ENCODE results near the gene OMA1. TPM values are rescaled to one million over a fixed set of nuclear protein-coding genes. Genes with fewer than 3 reads are reported as not detected.

The OMA1 gene
- total and polyA plus RNA-seq, 8 donors = 8.9 to 28.5 (median 14.7) TPM

DNA sequence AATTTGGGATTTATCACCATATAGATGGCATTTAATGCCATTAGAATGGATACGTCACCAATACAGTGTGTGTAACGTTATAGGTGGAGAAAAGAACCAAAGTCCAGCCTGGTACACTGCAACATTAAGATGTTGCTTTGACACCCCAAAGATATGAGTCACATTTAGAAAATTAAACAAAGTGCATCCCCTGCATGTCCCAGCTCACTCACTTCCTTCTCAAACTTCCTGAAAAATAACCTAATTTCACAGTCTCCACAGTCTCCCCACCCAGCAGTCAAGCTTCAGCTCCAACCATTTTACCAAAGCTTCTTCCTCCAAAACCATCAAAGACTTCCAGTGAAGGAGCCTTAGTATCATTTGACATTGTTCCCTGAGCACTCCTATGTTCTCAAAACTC lies 111.9 kb downstream of the OMA1 start:
- no peaks in the 10 kb centered on the region for H3K36me3 ChIP-seq
- no peak overlapping the region for H3K4me3 ChIP-seq
- intact Hi-C loops (cut with DNase I) = no loop called here
- H3K9me3 ChIP-seq = no peaks in the 10 kb centered on the region
- ATAC-seq (no peak), FAIRE-seq (no peak), DNase-seq (no peak)
- TF ChIP-seq, protein P1, sequence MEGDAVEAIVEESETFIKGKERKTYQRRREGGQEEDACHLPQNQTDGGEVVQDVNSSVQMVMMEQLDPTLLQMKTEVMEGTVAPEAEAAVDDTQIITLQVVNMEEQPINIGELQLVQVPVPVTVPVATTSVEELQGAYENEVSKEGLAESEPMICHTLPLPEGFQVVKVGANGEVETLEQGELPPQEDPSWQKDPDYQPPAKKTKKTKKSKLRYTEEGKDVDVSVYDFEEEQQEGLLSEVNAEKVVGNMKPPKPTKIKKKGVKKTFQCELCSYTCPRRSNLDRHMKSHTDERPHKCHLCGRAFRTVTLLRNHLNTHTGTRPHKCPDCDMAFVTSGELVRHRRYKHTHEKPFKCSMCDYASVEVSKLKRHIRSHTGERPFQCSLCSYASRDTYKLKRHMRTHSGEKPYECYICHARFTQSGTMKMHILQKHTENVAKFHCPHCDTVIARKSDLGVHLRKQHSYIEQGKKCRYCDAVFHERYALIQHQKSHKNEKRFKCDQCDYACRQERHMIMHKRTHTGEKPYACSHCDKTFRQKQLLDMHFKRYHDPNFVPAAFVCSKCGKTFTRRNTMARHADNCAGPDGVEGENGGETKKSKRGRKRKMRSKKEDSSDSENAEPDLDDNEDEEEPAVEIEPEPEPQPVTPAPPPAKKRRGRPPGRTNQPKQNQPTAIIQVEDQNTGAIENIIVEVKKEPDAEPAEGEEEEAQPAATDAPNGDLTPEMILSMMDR (IDR thresholded peaks at IDR 0.05) = no peak
- H3K27me3 ChIP-seq = no peaks in the 10 kb centered on the region
- no peak overlapping the region for H3K27ac ChIP-seq
- 81 to 88% methylated on average over 2 of the region's 2 CpGs for WGBS, 2 donors
- H3K4me1 ChIP-seq = no peaks in the 10 kb centered on the region

DNA sequence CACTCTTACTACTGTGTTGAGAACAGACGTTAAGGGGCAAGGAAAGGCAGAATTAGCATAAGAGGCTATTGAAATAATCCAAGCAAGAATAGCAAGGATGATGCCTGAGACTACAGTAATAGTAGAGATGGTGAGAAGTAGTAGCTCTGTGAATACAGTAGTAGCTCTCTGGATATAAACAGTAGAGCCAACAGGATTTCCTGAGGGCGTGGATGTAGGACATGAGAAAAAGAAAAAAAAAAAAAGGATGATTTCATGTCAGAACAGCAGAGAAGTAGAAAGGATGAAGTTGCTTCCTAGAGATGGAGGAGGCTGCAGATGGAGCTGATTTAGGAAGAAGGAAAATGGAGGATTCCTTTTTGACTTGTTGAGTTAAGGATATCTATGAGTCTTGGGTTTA lies 112.3 kb downstream of the OMA1 start:
- no peak for ATAC-seq
- no peaks in the 10 kb centered on the region for H3K9me3 ChIP-seq
- H3K36me3 ChIP-seq = no peaks in the 10 kb centered on the region
- WGBS, 2 donors = 67 to 86% methylated on average over 2 of the region's 2 CpGs
- no peaks in the 10 kb centered on the region for H3K27me3 ChIP-seq
- no peak overlapping the region for H3K4me3 ChIP-seq
- FAIRE-seq = no peak
- intact Hi-C loops (cut with DNase I) = no loop called here
- no peaks in the 10 kb centered on the region for H3K4me1 ChIP-seq
- H3K27ac ChIP-seq = no peak overlapping the region
- DNase-seq = no peak
- TF ChIP-seq, protein P1 (IDR thresholded peaks at IDR 0.05) = no peak

DNA sequence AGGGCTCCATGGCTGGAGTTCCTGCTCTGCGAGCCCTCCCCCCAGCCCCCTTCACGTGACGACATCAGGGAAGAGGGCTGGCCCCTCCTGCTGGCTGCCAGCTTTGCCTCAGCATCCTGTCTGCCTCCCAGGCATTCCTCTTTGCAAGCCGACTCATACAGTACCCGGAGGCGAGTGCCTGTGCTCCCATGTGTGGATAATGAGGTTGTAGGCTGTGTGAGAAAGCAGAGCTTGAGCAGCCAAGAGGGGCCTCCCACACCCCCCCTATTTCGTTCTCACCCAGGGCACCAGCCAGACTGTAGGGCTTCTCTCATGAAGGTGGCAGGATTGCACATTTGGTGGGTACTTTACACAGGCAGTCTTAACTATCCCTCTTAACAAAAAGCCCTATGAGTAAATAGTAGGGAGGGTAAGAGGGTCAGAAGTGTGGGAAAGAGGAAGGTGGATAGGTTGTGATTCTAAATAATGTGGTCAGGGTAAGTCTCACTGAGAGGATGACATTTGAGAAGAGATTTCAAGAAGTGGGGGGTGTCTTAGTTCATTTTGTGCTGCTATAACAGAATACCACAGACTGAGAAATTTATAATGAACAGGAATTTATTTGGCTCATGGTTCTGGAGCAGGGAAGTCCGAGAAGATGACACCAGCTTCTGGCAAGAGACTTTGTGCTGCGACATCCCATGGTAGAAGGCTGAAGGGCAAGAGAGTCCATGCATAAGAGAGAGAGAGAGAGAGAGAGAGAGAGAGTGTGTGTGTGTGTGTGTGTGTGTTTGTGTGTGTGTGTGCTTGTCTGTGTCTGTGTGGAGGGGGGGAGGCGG lies 113.5 kb downstream of the OMA1 start:
- H3K27ac ChIP-seq = no peak overlapping the region
- H3K4me3 ChIP-seq = no peak overlapping the region
- ATAC-seq (peak in 1 of 4 donors; percentile 59), DNase-seq (peak in 1 of 6 donors; percentile 6), FAIRE-seq (no peak)
- 51 to 73% methylated on average over 10 of the region's 10 CpGs for WGBS, 2 donors
- no peaks in the 10 kb centered on the region for H3K27me3 ChIP-seq
- H3K36me3 ChIP-seq = no peaks in the 10 kb centered on the region
- no peaks in the 10 kb centered on the region for H3K9me3 ChIP-seq
- intact Hi-C loops (cut with DNase I) = no loop called here
- no peaks in the 10 kb centered on the region for H3K4me1 ChIP-seq
- TF ChIP-seq, protein P1 (IDR thresholded peaks at IDR 0.05) = no peak

DNA sequence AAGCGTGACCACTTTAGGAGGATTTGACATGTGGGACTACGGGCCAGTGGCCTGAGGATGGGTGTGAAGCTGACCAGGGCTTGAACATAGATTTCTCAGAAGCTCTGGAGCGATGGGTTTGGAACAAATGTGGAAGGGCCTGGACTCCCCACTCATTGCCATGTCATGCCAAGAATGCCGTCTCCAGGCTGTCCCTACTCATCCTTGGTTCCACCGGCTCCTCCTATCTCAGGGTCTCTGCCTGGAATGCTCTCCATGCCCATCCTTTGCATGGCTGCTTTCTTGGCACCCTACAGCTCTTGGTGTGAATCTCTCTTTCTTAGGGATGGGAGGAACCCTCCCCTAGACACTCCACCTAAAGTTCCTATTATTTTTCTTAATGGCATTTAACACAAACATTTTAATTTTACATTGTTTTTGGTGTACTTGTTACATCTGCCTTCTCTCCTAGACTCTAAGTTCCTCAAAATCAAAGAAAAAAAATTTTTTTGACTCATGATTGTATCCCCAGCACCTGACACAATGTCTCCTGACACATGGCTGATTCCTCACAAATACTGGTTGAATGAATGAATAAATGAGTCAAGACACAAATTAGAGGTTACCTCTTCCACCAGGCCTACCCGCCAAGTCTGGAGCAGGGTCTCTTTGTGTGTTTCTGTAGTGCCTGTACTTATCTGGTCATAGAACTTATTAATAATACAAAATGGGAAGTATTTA lies 114.5 kb downstream of the OMA1 start:
- Histone ChIP-seq H3K27me3 (no peaks in the 10 kb centered on the region), H3K27ac (no peak overlapping the region), H3K4me1 (no peaks in the 10 kb centered on the region), H3K36me3 (no peaks in the 10 kb centered on the region), H3K4me3 (no peak overlapping the region), H3K9me3 (no peaks in the 10 kb centered on the region)
- TF ChIP-seq, protein P1 (IDR thresholded peaks at IDR 0.05) = no peak
- no peak for FAIRE-seq
- intact Hi-C loops (cut with DNase I) = no loop called here
- no peak for DNase-seq
- 81 to 90% methylated on average over 6 of the region's 6 CpGs for WGBS, 2 donors
- ATAC-seq = no peak

Other genes starting within 250 kb of the OMA1 start
- gene TACSTD2, start 30.5 kb upstream of the OMA1 start, total RNA-seq = 100 to 1,000 TPM in 2 of 6 donors, 10 to 100 TPM in 4; 33.6 to 170 (median 50.5) TPM
- 100 to 1,000 TPM in 1 of 2 donors, 10 to 100 TPM in 1; 41.2 to 132 TPM for gene TACSTD2, start 30.5 kb upstream of the OMA1 start, polyA plus RNA-seq
- gene MYSM1, start 153.3 kb upstream of the OMA1 start, total RNA-seq = 10 to 100 TPM; 10.3 to 20.2 (median 16.2) TPM
- 10 to 100 TPM; 10.2 to 11.4 TPM for gene MYSM1, start 153.3 kb upstream of the OMA1 start, polyA plus RNA-seq
- gene JUN, start 237.3 kb upstream of the OMA1 start, total RNA-seq = 100 to 1,000 TPM in 1 of 6 donors, 10 to 100 TPM in 5; 47.1 to 111 (median 86.2) TPM
- gene JUN, start 237.3 kb upstream of the OMA1 start, polyA plus RNA-seq = 100 to 1,000 TPM in 1 of 2 donors, 10 to 100 TPM in 1; 45.0 to 134 TPM